HG02970 (cell line): ENCODE results near the gene PIM1.
A peak's percentile ranks its signal among the peaks of the same experiment; 100 is the strongest.
"Not testable (repeated sequence)": the region's sequence is repeated elsewhere in the genome, so short reads cannot be mapped to it uniquely, and the experiment has no call there.

Source experiments
- ATAC-seq: cut with Tn5 transposase; IDR thresholded peaks from one replicate; pipeline ENCODE4 v1.9.1; 2021; ENCODE audit warnings: mild to moderate bottlenecking, moderate library complexity, moderate number of reproducible peaks; ENCODE audit not compliant: unreplicated experiment, low FRiP score

Gene PIM1

DNA sequence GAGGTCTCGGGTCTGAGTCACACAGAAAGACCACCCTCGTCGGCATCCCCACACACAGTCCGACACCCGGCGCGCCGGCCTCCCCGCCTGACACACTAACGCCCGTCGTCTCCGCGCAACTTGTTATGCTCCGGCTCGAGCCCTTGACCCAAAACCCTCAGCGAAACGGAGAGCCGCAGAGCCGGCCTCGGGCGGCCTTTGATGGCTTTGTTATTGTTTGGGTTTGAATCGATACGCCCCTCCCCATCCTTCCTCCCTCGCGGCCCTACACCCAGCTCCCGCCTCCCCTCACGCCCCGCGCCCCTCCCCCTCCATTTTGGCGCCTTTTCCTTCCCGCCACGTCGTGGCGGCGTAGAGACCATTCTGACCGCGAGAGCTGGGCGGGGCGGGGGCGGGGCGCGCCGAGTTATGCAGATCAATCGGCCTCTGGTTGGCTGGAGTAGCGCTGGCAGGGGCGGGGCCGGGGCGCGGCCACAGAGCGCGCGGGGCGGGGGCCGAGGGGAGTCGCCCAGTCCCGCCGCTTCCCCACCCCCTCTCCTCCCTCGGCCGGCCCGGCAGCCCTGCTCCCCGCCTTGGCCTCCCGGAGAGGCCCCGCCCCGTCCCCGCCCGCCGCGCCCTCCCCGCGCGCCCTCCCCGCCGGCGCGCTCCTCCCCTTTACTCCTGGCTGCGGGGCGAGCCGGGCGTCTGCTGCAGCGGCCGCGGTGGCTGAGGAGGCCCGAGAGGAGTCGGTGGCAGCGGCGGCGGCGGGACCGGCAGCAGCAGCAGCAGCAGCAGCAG lies at the start of gene PIM1:
Gene PIM1, plus strand, starts transcription at position 657 of the 777 bp plus-strand sequence. CDS start 424 bp downstream, outside the sequence.
- ATAC-seq, result peak; percentile 69

DNA sequence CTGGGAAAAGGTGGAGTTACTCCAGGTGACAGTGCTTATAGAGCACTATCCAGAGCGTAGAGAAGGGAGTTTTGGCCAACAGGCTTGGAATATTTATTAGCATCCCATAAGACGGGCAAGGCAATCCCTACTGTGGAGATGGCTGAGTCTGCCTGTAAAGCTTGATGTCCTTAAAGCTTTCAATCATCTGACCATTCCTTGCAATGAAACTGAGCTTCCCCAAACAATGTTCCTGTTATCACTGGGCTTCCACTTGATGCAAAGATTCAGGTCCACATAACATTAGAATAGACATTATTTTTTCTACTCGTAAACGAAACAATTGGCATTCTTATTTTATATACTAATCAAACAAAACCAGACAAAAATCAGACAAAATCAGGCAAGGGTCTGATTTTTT lies 48.4 kb upstream of the PIM1 start:
- ATAC-seq, result no peak

DNA sequence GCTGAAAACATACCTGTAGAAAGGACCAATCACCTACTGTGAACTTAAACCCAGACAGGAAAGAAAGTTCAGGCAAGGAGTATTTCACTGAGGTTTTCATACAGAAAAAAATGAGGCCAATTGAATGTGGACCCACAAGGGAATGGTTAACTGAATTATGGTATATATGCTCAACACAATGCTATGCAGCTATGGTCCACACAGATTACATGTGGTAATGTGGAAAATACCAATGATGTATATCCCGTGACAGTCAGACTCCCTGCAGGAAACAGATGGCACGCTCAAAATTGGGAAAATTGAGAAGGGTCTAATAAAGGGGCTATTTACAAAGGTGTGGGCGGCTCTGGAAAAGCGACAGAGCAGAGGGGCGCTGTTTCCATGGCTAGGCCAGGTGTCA lies 47.1 kb upstream of the PIM1 start:
- no peak for ATAC-seq

DNA sequence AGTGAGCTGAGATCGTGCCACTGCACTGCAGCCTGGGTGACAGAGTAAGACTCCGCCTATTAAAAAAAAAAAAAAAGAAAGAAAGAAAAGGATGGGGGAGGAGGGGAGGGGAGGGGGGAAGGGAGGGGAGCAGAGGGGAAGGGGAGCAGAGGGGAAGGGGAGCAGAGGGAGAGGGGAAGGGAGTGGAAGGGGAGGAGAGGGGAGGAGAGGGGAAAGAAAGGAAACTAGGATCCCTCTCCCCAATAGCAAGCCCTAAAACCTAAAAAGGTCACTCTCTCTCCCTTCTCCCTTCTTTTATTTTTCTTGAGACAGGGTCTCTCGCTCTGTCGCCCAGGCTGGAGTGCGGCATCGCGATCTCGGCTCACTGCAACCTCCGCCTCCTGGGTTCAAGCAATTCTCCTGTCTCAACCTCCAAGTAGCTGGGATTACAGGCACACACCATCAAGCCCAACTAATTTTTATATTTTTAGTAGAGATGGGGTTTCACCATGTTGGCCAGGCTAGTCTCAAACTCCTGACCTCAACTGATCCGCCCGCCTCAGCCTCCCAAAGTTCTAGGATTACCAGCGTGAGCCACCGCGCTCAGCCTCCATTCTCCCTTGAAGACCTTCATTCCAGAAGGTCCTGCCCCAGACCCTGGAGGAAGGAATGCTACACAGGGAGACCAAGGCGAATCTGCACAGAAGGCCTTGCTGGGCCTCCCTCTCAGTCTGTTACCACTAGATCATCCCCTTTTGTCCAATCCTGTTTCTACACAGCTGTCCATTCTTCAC lies 45.8 kb upstream of the PIM1 start:
- no peak for ATAC-seq

DNA sequence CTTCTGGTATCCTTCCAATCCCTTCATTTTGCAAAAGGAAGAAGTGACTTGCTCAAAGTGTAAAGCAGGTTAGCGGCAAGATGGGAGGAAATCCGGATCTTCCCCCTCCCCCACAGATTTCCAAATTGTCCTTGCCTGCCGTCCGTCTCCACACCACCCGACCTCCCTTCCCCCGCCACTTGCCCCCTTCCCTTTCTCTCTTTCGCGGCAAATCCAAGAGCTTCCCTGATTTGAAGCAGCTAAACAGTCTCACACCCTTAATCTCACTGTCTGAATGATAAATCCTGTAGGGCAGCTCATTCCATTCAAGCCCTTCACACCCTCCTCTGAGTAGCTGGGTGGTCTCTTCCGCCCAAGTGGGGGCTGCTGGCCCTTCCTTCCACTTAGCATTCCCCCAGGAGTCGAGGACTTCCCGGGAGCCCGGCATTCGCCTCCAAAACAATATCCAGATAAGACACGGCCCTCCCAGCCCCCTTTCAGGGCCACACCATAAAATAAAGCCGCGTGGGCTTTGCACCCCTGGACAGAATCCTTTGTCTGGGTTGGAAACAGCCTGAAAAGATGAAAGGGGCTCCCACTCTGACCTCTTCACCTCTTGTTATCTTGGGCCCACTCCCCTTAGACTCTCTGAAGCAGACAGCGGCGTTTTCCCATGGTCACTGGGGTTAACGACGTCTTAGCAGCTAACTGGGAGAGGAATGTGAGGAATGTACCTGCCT lies 44.0 kb upstream of the PIM1 start:
- ATAC-seq, result no peak

DNA sequence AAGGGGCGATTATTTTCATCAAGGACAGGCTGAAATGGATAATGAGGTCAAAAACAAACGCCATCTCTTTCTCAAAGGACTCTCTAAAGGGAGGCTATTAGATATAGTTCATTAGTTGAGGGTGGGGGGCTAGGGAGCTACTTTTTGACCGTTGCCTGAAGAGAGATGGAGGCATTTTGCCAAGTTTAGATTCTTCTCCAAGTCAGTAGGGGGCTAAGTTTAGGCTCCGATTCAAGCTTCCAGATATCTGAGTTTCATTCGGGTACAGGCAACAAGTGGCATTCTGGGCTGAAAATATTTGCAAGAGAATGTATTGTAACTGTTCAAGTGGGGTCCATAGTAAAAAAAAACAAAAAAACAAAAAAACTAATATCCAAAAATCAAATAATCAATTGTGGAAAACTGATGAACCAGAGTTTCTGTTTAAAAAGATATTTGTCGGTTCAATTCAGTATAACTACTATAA lies 43.4 kb upstream of the PIM1 start:
- no peak for ATAC-seq

DNA sequence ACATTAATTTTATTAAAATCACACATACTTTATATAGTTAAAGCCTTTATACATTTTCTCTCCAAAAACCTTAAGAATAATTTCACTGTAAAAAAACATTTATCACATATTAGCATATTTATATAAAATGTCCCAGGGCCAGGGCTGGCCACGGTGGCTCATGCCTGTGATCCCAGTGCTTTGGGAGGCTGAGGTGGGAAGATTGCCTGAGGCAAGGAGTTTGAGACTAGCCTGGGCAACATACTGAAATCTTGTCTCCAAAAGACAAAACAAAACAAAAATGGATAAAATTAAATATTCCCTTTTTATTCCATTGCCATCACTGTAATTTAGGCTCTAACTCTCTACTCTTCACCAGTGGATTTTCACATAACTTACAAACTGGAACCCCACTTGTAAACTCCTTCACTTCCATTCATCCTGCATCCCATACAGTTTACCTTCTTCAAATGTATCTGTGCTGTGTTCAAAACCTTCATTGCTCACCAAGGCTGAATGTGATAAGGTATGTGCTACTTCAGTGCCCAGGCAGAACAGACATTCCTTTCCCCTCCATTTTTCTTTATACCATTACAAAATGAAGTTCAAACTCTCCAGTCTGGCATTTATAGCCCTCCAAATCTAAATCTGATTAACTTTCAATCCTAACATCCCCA lies 42.9 kb upstream of the PIM1 start:
- no peak for ATAC-seq

DNA sequence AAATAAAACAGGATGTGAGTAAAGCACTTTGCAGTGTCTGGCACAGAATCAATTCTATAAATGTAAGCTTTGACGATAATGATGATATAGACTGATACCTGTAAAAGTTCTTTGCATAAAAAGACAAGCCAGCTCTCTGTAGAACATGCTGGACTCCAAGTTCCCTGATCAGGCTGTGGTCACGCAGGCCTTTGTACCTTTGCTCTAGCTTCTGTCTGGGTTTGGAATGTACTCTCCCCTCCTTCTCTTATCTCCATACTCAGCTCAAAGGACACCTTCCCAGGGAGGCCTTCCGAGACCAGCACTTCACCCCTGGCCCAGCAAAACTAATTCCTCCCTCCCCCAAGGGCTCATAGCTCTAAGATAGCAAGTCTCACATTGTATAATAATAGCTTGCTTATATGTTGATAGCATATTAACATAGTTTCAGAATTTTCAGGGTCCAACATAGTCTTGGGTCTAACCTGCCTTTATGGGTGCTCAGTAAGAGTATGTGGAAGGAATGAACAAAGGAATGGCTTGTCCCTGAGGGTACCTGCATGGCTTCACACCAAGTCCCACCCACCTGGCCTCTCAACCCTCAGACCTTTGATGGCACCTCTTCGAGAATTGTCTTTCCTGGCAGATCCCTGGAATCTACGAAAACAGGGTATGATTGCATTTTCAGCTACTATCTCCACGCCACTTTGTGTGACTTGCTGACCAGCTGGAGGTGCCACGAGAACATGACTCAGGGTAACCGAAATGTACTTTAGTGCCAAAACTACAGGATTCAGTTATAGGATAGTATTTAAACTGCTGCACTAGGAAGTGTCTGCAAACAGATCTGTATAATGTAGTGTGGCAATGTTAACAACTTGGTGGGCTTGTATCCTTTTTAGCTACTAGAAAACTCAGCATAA lies 41.7 kb upstream of the PIM1 start:
- no peak for ATAC-seq

DNA sequence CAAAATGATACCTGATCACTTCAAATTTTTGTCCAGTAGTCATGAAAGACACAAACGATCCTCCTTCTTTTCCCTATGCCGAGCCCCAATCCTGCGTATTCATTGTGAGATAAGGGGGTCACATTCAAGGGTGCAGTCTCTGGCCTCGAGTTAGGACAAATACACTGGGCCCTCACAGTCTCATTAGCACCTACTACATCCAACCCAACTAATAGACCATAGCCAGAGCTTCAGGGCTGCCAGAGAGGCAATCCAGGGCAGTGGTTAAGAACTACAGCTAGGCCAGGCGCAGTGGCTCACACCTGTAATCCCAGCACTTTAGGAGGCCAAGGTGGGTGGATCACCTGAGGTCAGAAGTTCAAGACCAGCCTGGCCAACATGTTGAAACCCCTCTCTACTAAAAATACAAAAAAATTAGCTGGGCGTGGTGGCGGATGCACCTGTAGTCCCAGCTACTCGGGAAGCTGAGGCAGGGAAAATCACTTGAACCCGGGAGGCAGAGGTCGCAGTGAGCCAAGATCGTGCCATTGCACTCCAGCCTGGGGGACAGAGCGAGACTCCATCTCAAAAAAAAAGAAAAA lies 41.0 kb upstream of the PIM1 start:
- ATAC-seq, result not testable (repeated sequence)

DNA sequence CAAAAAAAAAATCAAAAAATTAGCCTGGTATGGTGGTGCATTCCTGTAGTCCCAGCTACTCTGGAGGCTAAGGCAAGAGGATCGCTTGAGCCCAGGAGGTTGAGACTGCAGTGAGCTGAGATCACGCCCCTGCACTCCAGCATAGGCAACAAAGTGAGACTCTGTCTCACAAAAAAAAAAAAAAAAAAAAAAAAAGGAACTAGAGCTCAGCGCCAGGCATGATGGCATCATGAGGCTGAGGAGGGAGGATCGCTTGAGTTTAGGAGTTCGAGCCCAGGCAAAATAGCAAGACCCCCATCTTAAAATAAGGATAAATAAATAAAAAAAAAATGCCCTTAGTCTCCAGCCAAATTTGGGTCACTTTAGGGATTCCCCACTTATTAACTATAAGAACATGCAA lies 40.4 kb upstream of the PIM1 start:
- ATAC-seq, result no peak

DNA sequence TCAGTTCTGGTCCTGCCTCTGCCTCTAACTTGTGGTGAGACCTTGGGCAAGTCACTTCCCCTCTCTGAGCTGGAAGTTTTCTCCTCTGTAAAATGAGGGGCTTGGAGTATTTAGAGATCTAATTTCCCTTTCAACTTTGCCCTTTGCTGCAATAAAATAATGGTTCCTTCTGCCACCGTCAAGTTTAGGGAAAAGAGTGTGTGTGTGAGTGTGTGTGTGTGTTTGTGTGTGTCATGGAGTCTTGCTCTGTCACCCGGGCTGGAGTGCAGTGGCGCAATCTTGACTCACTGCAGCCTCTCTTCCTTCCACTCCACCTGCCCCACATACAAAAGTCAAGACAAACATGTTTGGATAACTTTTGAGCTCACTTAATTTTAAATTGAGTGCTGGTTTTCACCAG lies 39.2 kb upstream of the PIM1 start:
- ATAC-seq, result no peak

DNA sequence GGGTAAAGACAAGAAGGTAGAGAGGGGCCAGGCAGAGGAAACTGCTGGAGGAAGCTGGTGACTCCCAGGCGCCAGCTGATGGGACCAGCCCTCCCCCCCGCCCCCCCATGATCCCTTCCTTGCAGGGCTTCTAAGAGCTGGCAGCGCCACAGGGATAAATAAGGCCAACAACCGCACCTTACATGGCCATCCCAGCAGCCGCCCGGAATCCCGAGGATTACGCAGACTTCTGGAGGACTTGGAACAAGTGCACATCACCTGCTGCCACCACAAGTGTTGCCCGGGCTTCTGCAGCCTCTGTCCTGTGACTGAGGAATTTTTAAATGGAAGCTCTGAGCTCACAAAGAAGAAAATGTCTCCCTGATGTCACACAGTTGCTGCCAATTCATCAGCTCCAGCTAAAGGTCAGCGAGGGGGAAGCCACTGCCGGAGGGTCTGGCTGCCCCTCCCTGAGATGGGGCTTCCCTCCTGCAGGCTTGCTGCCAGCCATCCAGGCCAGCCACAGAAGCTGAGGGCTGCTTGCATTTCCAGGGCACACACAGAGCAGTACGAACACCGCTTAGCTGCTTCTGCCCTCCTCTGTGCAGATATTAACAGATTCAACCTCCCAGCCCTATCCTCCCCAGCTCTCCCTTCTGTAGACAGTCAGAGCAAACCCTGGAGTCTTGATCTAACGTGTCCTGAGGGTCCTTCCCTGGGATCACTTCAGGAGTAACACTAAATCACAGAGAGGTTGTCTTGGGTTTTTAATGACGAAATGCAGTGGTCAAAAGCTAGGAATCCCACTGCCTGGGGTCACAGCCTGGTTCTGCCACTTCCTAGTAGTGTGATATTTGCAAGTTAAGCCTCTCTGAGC lies 38.6 kb upstream of the PIM1 start:
- no peak for ATAC-seq

DNA sequence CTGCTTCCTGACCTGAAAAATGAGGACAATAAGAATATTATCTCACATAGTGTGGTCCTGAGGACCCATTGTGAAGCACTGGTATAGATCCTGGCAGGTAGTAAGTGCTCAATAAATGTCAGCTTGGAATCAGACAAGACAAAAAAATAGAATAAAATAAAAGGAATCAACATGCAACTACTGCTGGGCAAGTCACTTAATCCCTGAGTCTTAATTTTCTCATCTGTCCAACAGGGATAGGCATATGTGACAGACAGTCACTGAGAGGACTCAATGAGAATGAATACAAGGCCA lies 38.0 kb upstream of the PIM1 start:
- ATAC-seq, result no peak

DNA sequence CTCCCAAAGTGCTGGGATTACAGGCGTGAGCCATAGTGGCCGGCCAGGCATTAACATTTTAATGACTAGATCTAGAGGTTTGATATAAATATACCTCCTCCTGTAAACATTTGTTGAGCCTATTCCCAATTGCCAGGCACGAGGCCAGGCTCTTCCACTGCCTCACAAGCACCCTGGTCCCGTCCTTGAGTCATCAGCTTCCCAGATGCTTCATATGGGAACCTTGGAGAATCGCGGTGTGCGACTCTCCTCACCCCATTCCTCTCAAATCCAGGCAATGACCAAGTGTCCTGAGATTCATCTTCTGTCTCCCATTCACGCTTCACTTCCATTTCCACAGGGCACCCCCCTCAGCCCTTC lies 35.9 kb upstream of the PIM1 start:
- no peak for ATAC-seq

DNA sequence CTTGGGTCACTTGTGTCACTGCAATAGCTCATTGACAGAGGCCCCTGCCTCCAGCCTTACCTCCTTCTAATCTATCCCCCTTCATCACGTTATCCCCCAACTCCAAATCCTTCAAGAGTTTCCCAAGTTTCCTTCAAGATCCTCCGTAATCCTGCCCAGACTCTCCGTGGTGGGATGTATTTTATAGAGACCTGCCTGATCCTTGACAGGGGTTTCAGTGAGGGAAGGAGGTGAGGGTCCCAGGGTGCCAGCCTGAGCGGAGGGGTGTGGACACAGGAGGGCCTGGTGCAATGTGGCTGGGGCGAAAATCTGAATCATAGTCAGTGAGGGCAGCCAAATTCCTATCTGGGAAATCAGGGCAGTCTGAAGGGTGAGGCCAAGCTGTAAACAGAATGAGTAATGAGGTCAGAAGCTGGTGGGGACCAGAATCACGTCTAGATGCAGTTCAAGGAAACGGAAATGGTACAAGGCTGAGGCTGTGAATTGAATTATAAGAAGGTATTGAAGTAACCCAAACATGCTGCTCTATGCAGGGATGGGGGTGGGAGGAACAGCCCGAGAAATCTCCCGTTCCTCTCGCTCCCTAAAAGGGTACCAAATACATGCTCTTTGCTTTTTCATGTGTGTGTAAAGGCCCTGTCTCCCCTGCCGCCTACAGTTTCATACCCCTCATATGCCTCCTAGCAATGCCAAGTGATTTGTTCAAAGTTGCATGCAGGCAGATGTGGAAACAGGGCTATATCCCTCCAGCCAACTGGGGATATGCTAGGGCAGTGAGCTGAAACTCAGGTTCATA lies 35.4 kb upstream of the PIM1 start:
- no peak for ATAC-seq

DNA sequence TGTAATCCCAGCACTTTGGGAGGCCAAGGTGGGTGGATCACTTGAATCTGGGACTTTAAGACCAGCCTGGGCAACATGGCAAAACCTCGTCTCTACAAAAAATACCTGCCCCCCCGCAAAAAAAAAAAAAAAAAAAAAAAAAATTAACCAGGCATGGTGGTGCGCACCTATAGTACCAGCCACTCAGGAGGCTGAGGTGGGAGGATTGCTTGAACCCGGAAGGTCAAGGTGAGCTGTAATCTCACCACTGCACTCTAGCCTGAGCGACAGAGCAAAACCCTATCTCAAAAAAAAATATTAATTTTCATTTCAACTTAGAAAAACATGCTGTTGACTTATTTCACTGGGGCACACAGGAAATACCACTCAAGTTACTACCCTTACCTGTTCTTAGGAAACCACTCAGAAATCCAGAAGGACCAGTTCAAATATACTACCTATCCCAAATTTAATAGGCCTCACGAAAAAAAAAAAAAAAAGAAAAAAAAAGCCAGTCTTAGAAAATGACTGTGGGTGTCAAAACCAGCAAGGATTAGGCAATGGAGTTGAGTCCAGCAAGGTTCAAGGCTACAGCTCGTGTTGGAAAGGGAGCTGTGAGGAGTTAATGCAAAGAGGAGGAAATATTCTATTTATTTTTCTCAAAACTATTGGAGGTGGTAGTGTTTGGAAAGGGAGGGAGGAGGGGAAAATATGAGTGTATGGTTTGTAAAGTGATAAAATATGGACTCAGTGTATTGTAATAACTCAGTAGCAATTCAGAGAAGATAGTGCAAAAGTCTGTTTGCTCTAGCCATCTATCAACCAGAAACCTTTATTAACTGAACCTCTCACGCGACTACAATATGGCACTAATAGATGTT lies 33.9 kb upstream of the PIM1 start:
- ATAC-seq, result no peak

DNA sequence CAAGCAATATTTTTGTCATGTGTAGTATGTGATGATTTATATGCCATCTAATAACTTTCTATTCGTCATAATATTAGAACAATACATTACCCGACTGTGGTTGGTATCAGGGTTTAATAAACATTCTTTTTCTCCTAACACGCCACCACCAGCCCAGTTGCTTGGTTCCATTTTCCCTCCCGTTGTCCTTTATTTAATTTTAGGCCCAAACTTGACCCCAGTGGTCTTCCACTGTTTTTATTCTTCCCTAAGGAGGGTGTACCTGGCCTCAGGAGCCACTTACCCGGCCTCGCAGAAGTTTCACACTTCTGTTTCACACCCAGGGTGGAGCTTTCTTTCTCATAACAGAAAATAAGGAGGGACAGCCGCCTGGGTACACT lies 33.1 kb upstream of the PIM1 start:
- ATAC-seq, result no peak
